ENCODE measurements around the gene DHRS1.

DNA sequence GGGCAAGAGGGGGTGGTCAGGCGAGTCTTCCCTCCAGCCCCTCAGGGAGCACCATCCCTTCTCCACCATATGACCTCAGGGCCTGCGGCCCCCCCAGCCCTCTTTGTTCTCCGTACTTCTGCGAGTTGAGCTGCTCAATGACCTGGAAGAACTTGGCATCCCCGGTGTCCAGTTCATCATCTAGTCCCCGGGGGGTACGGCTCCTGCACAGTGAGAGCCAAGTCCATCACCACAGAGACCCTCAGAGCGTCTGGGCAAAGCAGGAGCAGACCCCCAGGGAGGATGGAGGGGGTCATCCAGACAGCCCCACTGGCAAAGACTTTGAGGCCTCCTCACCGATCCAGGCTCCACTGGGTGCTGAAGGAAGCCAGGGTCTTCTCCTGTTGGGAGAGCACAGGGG is 26.4 kb upstream of the DHRS1 start:
- TF ChIP-seq, protein P1, sequence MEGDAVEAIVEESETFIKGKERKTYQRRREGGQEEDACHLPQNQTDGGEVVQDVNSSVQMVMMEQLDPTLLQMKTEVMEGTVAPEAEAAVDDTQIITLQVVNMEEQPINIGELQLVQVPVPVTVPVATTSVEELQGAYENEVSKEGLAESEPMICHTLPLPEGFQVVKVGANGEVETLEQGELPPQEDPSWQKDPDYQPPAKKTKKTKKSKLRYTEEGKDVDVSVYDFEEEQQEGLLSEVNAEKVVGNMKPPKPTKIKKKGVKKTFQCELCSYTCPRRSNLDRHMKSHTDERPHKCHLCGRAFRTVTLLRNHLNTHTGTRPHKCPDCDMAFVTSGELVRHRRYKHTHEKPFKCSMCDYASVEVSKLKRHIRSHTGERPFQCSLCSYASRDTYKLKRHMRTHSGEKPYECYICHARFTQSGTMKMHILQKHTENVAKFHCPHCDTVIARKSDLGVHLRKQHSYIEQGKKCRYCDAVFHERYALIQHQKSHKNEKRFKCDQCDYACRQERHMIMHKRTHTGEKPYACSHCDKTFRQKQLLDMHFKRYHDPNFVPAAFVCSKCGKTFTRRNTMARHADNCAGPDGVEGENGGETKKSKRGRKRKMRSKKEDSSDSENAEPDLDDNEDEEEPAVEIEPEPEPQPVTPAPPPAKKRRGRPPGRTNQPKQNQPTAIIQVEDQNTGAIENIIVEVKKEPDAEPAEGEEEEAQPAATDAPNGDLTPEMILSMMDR (IDR thresholded peaks at IDR 0.05) = no peak
- TF ChIP-seq POLR2AphosphoS5 (IDR thresholded peaks at IDR 0.05) = no peak
- TF ChIP-seq POLR2A (IDR thresholded peaks at IDR 0.05; ENCODE audit: low read depth) = no peak
